Testis (tissue), 2 donors: ENCODE data around the gene PXDC1.

Source experiments
- POLR2A ChIP-seq: fragments of 450-650 bp; IDR thresholded peaks from one replicate; pipeline ENCODE4 v1.6.1; 2017; ENCODE audit warnings: antibody characterized with exemption, mild to moderate bottlenecking, moderate library complexity
- TF ChIP-seq, protein P1 (sequence below), 3 experiments: fragments of 450-650 bp in 2 of 3; fragments of 200-600 bp in 1 of 3; sonication (generic) in 1 of 3; IDR thresholded peaks; one replicate each; pipeline ENCODE4 v1.5.1; 2016 to 2019; ENCODE audit warnings: antibody characterized with exemption in 3 of 3, mild to moderate bottlenecking in 2 of 3, moderate library complexity in 1 of 3

DNA sequence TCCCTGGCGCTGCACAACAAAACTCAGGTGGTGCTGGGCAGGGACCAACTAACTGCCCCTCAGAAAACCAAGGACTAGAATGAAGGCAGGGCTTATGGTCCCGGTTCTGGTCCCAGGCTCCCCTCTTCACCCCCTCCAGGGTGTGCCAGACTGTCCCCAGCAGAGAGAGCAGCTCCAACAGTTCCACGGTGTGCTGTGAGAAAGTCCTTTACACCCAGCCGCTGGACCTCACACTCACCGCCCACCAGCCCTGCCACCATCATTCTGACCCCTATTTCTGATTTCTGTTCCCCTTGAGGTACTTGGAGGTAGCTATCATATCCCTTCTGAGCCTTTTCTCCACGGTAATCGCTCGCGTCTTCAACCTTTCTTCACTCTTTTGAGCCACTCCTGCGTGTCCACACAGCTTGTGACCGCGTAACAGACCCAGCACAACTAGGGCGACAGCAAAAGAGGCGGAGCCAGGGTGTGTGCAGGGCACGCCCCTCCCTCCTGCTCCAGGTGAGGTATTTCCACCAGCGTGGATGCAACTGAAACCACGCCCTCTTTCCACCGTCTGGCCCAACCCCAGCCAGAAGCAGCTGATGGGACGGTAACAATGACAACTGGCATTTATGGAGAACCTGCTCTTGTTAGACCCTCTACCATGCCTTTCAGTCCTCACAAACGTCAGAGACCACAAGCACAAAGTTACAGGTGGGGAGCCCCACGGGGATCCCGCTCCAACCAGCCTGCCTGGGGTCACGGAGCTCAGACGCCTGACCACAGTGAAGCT, 2.3 kb downstream of the PXDC1 start:
- TF ChIP-seq, protein P1, sequence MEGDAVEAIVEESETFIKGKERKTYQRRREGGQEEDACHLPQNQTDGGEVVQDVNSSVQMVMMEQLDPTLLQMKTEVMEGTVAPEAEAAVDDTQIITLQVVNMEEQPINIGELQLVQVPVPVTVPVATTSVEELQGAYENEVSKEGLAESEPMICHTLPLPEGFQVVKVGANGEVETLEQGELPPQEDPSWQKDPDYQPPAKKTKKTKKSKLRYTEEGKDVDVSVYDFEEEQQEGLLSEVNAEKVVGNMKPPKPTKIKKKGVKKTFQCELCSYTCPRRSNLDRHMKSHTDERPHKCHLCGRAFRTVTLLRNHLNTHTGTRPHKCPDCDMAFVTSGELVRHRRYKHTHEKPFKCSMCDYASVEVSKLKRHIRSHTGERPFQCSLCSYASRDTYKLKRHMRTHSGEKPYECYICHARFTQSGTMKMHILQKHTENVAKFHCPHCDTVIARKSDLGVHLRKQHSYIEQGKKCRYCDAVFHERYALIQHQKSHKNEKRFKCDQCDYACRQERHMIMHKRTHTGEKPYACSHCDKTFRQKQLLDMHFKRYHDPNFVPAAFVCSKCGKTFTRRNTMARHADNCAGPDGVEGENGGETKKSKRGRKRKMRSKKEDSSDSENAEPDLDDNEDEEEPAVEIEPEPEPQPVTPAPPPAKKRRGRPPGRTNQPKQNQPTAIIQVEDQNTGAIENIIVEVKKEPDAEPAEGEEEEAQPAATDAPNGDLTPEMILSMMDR (IDR thresholded peaks at IDR 0.05): no peak
- TF ChIP-seq POLR2A: no peak
